PC-9 (cell line): ENCODE data around the gene CKM. TPM values are rescaled to one million over a fixed set of nuclear protein-coding genes. Genes with fewer than 3 reads are reported as not detected.

Experiments used
- BruUV-seq: library from RNA; stranded (reverse); fragments of 400-500 nt; replicated peaks from 2 replicates; lab custom pipeline; 2021; lab: Mats Ljungman, UMichigan
- CTCF ChIA-PET: fragments of 300-600 bp; sonication (Branson Sonifier 250); formaldehyde crosslinking; loops from one replicate; lab custom pipeline; 2022; ENCODE audit warnings: antibody characterized with exemption; lab: Charles Lee
- POLR2A ChIA-PET: fragments of 300-600 bp; sonication (Branson Sonifier 250); formaldehyde crosslinking; loops from one replicate; lab custom pipeline; 2022; ENCODE audit warnings: antibody characterized with exemption; ENCODE audit not compliant: unreplicated experiment; lab: Charles Lee
- DNase-seq, 2 experiments: peaks; one replicate each; pipeline versions ENCODE4 v3.0.0 to v3.0.0-alpha.2; 2015 to 2022; ENCODE audit warnings: mixed read lengths in 1 of 2
- H2AFZ ChIP-seq: fragments of 200-600 bp; sonication (generic); 2 replicates; pipeline ENCODE4 v1.8.1; 2017; ENCODE audit warnings: antibody characterized with exemption
- H3F3A ChIP-seq: fragments of 200-600 bp; sonication (generic); 2 replicates; pipeline ENCODE4 v1.8.1; 2017; ENCODE audit warnings: antibody characterized with exemption, mild to moderate bottlenecking, low read depth; ENCODE audit not compliant: insufficient read depth
- H3K27ac ChIP-seq: fragments of 200-600 bp; sonication (generic); 2 replicates; pipeline ENCODE4 v1.6.1; 2016; ENCODE audit warnings: mixed run types
- H3K27me3 ChIP-seq: fragments of 200-600 bp; sonication (generic); 2 replicates; pipeline ENCODE4 v1.6.1; 2016; ENCODE audit warnings: low read depth, mixed run types; ENCODE audit not compliant: insufficient read depth
- H3K36me3 ChIP-seq: fragments of 200-600 bp; sonication (generic); 2 replicates; pipeline ENCODE4 v1.6.1; 2016; ENCODE audit warnings: low read depth, mixed run types
- H3K4me1 ChIP-seq: fragments of 200-600 bp; sonication (generic); replicated peaks from 2 replicates; pipeline ENCODE4 v1.6.1; 2016; ENCODE audit warnings: mixed run types; ENCODE audit not compliant: insufficient read depth
- H3K4me2 ChIP-seq: fragments of 200-600 bp; sonication (generic); 2 replicates; pipeline ENCODE4 v1.6.1; 2017; ENCODE audit warnings: mixed run types
- H3K4me3 ChIP-seq: fragments of 200-600 bp; sonication (generic); 2 replicates; pipeline ENCODE4 v1.6.1; 2016; ENCODE audit warnings: mixed run types
- H3K79me2 ChIP-seq: fragments of 200-600 bp; sonication (generic); 2 replicates; pipeline ENCODE4 v1.6.1; 2017; ENCODE audit warnings: low read depth, mixed run types
- H3K9me2 ChIP-seq: fragments of 200-600 bp; sonication (generic); 2 replicates; pipeline ENCODE4 v1.8.1; 2017; ENCODE audit warnings: mild to moderate bottlenecking; ENCODE audit not compliant: insufficient read depth
- H3K9me3 ChIP-seq: fragments of 200-600 bp; sonication (generic); 2 replicates; pipeline ENCODE4 v1.8.1; 2016; ENCODE audit warnings: low read depth; ENCODE audit not compliant: insufficient read depth
- H4K20me1 ChIP-seq: fragments of 200-600 bp; sonication (generic); 2 replicates; pipeline ENCODE4 v1.8.1; 2017; ENCODE audit not compliant: insufficient read depth
- CTCF ChIP-seq: fragments of 200-600 bp; sonication (generic); conservative IDR thresholded peaks from 2 replicates; pipeline ENCODE4 v1.6.1; 2017; ENCODE audit warnings: mixed run types, antibody characterized with exemption, mild to moderate bottlenecking, moderate library complexity
- EZH2 ChIP-seq: fragments of 200-600 bp; sonication (generic); IDR thresholded peaks from 2 replicates; pipeline ENCODE4 v1.8.0; 2017; ENCODE audit warnings: antibody characterized with exemption, low read depth
- intact Hi-C: fragments of 100-400 bp; cut with micrococcal nuclease; formaldehyde crosslinking; loops from one replicate; pipeline ENCODE4 v1.10.0; 2022; ENCODE audit not compliant: unreplicated experiment
- total RNA-seq: library from RNA; stranded (reverse); gene quantifications from 2 replicates; pipeline ENCODE4 v1.2.3, GENCODE V29; 2021

The CKM gene
- total RNA-seq, 1 experiment from 2014 or later = not detected

- TF ChIP-seq CTCF (no peak), EZH2 (no peak)
- intact Hi-C loops = no loop called here
- ChIA-PET POLR2A (no interaction called here), CTCF (no interaction called here)
- no peaks in the 10 kb centered on the region for H3K79me2 ChIP-seq
- no peaks in the 10 kb centered on the region for H3F3A ChIP-seq
- no TSS peak for BruUV-seq
- no peak overlapping the region for H2AFZ ChIP-seq
- no peaks in the 10 kb centered on the region for H3K4me1 ChIP-seq
- H3K4me2 ChIP-seq = no peak overlapping the region
- H3K9me3 ChIP-seq = no peaks in the 10 kb centered on the region
- no peak overlapping the region for H3K27ac ChIP-seq
- H4K20me1 ChIP-seq = no peaks in the 10 kb centered on the region
- no peak overlapping the region for H3K4me3 ChIP-seq
- H3K9me2 ChIP-seq = no peaks in the 10 kb centered on the region
- H3K36me3 ChIP-seq = no peaks in the 10 kb centered on the region
- DNase-seq = no peak
- H3K27me3 ChIP-seq = no peaks in the 10 kb centered on the region
These were observed 59.7 kb downstream of the CKM start for GRCh38 chr19:45263013-45263412.

DNA sequence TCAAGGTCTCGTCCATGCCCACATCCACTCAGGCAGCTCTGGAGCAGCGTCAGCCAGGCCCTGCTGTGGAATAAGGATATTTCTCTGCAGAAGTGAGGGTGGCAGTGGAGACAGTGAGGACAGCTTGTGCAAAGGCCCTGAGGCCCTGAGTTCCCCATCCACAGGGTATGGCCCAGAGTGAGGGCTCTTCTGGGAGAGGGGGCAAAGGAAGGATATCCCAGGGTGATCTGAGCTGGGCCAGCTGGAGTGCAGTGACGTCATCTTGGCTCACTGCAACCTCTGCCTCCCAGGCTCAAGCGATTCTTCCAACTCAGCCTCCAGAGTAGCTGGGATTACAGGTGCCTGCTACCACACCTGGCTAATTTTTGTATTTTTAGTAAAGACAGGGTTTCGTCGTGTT, 60.1 kb downstream of the CKM start:
- CTCF ChIA-PET = no interaction called here
- no peaks in the 10 kb centered on the region for H3F3A ChIP-seq
- no peaks in the 10 kb centered on the region for H3K27me3 ChIP-seq
- no peaks in the 10 kb centered on the region for H3K36me3 ChIP-seq
- no peaks in the 10 kb centered on the region for H3K4me1 ChIP-seq
- H3K4me3 ChIP-seq = no peak overlapping the region
- DNase-seq = no peak
- POLR2A ChIA-PET = no interaction called here
- H3K79me2 ChIP-seq = no peaks in the 10 kb centered on the region
- H3K9me3 ChIP-seq = no peaks in the 10 kb centered on the region
- TF ChIP-seq EZH2 = no peak
- TF ChIP-seq CTCF = no peak
- H3K27ac ChIP-seq = no peak overlapping the region
- no peak overlapping the region for H2AFZ ChIP-seq
- H3K9me2 ChIP-seq = no peaks in the 10 kb centered on the region
- no peaks in the 10 kb centered on the region for H4K20me1 ChIP-seq
- BruUV-seq = no TSS peak
- no peak overlapping the region for H3K4me2 ChIP-seq
- intact Hi-C loops = no loop called here

- ChIA-PET CTCF (no interaction called here), POLR2A (no interaction called here)
- H3K4me1 ChIP-seq = no peaks in the 10 kb centered on the region
- H3K9me2 ChIP-seq = no peaks in the 10 kb centered on the region
- no peaks in the 10 kb centered on the region for H3K27me3 ChIP-seq
- peaks cover 19% of the 10 kb centered on the region; the same call in 1 of the 2 replicates for H4K20me1 ChIP-seq
- no peak overlapping the region for H3K27ac ChIP-seq
- H3K4me2 ChIP-seq = no peak overlapping the region
- H3K36me3 ChIP-seq = no peaks in the 10 kb centered on the region
- no peaks in the 10 kb centered on the region for H3F3A ChIP-seq
- no peak overlapping the region for H2AFZ ChIP-seq
- H3K4me3 ChIP-seq = no peak overlapping the region
- no peaks in the 10 kb centered on the region for H3K9me3 ChIP-seq
- no peak for DNase-seq
- TF ChIP-seq CTCF (no peak), EZH2 (no peak)
- no TSS peak for BruUV-seq
- intact Hi-C loops = no loop called here
- no peaks in the 10 kb centered on the region for H3K79me2 ChIP-seq
These were observed 63.8 kb downstream of the CKM start for GRCh38 chr19:45258862-45259261.
